ENCODE measurements around the gene FMC1.

The FMC1 gene

DNA sequence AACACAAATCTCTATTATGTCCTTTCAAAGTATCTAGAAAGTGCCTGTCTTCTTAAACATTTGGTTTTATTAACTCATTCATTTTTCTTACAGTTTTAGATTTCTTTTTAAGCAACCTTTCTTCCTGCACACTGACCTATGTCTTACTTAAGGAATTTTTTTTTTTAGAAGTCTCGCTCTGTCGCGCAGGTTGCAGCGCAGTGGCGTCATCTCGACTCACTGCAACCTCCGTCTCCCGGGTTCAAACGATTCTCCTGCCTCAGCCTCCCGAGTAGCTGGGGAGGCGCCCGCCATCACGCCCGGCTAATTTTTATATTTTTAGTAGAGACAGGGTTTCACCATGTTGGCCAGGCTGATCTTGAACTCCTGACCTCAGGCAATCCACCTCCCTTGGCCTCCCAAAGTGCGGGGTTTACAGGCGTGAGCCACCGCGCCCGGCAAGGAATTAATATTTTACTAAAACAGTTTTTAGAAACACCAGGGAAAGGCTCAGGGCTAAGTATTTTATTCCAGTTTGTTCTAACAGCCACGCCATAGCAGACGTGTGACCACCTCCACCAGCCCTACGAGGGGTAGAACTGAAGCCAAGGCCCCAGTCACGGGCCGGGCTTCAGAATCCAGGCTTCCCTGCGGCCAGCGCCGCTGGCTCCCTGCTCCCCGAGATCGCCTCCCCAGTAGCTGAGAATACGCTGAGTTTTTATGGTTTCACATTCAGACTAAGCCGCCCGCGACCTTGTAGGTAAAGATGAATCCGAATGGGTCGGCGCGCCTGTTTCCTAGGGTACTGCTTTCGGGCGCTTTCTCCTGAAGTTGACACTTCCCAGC is 17.6 kb downstream of the FMC1 start:
- Histone ChIP-seq H3K36me3 (no peaks in the 10 kb centered on the region), H3K9me3 (no peaks in the 10 kb centered on the region), H3K4me1 (ENCODE audit: control insufficient read depth in 1 of 2, insufficient read depth in 1 of 2, low read depth in 1 of 2, low read length in 1 of 2) (peaks cover 32 to 38% of the 10 kb centered on the region in 2 experiments), H3K27me3 (no peaks in the 10 kb centered on the region), H3K27ac (peak overlapping the region; percentile 97), H3K4me3 (ENCODE audit: low read depth in 1 of 2, low read length in 1 of 2) (peak overlapping the region; percentile 99 to 100)
- TF ChIP-seq, protein P1, sequence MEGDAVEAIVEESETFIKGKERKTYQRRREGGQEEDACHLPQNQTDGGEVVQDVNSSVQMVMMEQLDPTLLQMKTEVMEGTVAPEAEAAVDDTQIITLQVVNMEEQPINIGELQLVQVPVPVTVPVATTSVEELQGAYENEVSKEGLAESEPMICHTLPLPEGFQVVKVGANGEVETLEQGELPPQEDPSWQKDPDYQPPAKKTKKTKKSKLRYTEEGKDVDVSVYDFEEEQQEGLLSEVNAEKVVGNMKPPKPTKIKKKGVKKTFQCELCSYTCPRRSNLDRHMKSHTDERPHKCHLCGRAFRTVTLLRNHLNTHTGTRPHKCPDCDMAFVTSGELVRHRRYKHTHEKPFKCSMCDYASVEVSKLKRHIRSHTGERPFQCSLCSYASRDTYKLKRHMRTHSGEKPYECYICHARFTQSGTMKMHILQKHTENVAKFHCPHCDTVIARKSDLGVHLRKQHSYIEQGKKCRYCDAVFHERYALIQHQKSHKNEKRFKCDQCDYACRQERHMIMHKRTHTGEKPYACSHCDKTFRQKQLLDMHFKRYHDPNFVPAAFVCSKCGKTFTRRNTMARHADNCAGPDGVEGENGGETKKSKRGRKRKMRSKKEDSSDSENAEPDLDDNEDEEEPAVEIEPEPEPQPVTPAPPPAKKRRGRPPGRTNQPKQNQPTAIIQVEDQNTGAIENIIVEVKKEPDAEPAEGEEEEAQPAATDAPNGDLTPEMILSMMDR (IDR thresholded peaks at IDR 0.05), result no peak

DNA sequence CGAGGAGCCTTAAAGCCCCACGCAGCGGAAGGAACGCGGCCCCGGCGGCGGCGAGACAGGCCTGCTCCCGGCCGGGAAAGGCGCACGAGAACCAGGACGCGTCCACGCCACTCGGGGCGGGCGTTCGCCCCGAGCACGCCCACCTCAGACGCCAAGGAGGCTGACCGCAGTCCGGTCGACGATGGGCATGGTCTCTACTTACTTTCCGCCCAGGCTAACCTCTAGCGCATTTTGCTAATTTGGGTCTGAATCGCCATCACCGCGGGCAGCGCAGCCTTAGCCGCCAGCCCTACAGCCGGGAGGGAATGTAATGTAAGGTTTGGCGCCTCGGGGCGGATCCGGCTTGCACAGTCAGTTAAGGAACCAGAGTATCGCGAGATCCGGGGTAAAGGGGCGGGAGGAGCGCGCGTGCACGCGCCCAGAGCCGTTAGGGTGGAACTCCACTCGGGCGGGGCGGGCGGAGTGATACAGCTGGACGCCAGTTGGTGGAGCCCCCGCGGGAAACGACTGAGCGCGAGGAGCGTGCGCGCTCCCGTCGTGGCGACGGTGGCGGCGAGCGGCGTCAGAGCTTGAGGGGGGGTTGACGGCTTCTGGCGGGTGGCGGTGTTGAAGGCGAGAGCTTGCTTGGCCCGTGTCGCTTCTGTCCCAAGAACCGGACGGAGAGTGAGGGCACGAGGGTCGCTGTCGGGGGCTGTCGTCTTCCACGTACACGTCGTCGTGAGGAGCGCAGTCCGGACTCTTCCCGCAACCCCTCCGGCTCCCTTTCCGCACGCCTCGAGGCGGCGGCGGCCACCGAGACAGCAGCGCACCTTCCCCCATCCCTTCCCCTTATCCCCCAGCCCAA is 18.5 kb downstream of the FMC1 start, which contains the start of gene LUC7L2:
TSS of gene LUC7L2 (plus strand) at position 529 of the 844 bp plus-strand sequence. CDS start 368 bp downstream, outside the sequence.
- Histone ChIP-seq H3K4me3 (ENCODE audit: low read depth in 1 of 2, low read length in 1 of 2) (peak within 1 kb of the TSS; percentile 99 to 100), H3K36me3 (no peaks in the 10 kb centered on the region), H3K4me1 (ENCODE audit: control insufficient read depth in 1 of 2, insufficient read depth in 1 of 2, low read depth in 1 of 2, low read length in 1 of 2) (peaks cover 32 to 38% of the 10 kb centered on the region in 2 experiments), H3K27ac (peak within 1 kb of the TSS; percentile 97), H3K27me3 (no peaks in the 10 kb centered on the region), H3K9me3 (no peaks in the 10 kb centered on the region)
- TF ChIP-seq, protein P1 (IDR thresholded peaks at IDR 0.05), result peak; percentile 52

DNA sequence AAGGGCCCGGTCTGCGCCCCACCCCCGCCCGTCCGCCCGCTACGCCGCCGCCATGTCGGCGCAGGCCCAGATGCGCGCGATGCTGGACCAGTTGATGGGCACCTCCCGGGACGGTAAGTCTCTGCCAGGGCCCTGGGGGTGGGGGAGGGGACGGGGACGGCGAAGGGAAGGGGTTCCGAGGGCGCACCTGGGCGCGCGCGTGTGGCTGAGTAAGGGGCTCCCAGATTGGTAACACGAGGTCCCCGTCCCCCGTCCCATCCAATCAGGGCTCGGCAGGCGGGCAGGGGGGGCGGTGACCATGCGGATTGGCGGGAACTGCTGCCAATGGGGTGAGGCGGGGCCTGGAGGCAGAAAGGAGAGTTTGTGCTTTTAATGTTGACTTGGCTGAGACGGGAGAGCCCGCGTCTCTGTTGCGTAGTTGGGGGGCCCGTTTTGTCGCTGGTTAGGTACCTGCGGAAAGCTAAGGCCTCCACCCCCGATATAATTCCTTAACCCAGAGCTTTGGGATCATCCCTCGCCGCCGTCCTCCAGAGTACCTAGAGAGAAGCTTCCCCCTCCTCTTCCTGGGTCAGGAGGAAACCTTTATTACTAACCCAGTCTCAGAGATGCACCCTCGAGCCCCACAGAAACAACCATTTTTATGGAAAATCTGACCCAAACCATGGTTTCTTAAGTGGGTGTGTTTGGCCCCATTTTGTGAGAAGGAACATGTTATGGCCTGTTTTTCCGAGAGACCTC is 19.2 kb downstream of the FMC1 start:
- Histone ChIP-seq H3K4me1 (ENCODE audit: control insufficient read depth in 1 of 2, insufficient read depth in 1 of 2, low read depth in 1 of 2, low read length in 1 of 2) (peaks cover 26 to 34% of the 10 kb centered on the region in 2 experiments), H3K9me3 (no peaks in the 10 kb centered on the region), H3K27me3 (no peaks in the 10 kb centered on the region), H3K36me3 (peaks cover 3% of the 10 kb centered on the region), H3K4me3 (ENCODE audit: low read depth in 1 of 2, low read length in 1 of 2) (peak overlapping the region; percentile 99 to 100), H3K27ac (peak overlapping the region; percentile 97)
- TF ChIP-seq, protein P1 (IDR thresholded peaks at IDR 0.05), result peak; percentile 30

DNA sequence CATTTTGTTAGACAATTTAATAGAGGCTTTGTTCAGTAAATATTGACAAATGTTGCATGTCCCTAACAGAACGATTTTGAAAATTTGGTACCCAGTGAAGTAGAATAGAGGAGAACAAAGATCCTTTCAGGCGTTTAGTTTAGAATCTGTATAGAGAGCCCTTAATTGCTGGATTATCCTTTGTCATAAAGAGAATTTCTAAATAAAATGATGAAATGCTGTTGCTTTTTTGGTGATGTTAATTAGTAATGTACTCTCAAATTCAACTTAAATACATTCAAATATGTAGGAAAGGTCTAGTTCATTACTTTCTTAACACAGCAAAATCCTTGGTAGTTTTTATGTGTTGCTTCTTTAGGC is 19.8 kb downstream of the FMC1 start:
- Histone ChIP-seq H3K27ac (peak overlapping the region; percentile 97), H3K9me3 (no peaks in the 10 kb centered on the region), H3K4me3 (ENCODE audit: low read depth in 1 of 2, low read length in 1 of 2) (peak overlapping the region; percentile 99 to 100), H3K27me3 (no peaks in the 10 kb centered on the region), H3K36me3 (peaks cover 5% of the 10 kb centered on the region), H3K4me1 (ENCODE audit: control insufficient read depth in 1 of 2, insufficient read depth in 1 of 2, low read depth in 1 of 2, low read length in 1 of 2) (peaks cover 23 to 31% of the 10 kb centered on the region in 2 experiments)
- TF ChIP-seq, protein P1 (IDR thresholded peaks at IDR 0.05), result no peak

DNA sequence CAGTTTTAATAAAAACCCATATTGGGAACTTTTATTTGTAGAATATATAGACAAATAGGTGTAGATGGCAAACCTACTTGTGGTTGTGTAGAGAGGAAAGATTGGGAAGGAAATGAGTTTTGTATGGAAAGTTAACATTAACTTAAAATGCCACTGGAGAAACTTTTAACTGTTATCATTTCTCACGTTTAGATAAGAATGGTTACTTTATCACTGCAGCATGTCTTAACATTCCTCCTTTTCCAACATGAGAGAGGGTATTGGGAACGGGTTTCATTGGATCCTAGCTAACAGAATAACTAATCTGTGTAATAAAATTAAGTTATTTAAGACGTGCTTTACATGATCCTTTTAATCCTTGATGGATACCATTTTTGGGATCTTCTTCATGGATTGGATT is 20.4 kb downstream of the FMC1 start:
- no peaks in the 10 kb centered on the region for H3K27me3 ChIP-seq
- H3K4me1 ChIP-seq (ENCODE audit: control insufficient read depth in 1 of 2, insufficient read depth in 1 of 2, low read depth in 1 of 2, low read length in 1 of 2), result peaks cover 23 to 31% of the 10 kb centered on the region in 2 experiments
- peak overlapping the region in 1 of 2 experiments; percentile 100 for H3K4me3 ChIP-seq (ENCODE audit: low read depth in 1 of 2, low read length in 1 of 2)
- H3K36me3 ChIP-seq, result peaks cover 7% of the 10 kb centered on the region
- no peaks in the 10 kb centered on the region for H3K9me3 ChIP-seq
- H3K27ac ChIP-seq, result peak overlapping the region; percentile 97
- TF ChIP-seq, protein P1 (IDR thresholded peaks at IDR 0.05), result no peak

Data from neutrophil (primary cell).